DMS 273 (cell line): Measurements from ENCODE around the gene C1QA.
"Not testable (repeated sequence)": the region's sequence is repeated elsewhere in the genome, so short reads cannot be mapped to it uniquely, and the experiment has no call there.

Experiments
- DNase-seq: peaks from one replicate; lab custom pipeline; 2025; ENCODE audit not compliant: unreplicated experiment; lab: John Stamatoyannopoulos, UW

C1QA gene

GRCh38 chr1:22639286-22639685, 2.9 kb downstream of the C1QA start:
- peak; percentile 74 for DNase-seq

GRCh38 chr1:22641247-22641646, 4.8 kb downstream of the C1QA start:
- DNase-seq, result no peak

GRCh38 chr1:22641906-22642636, 5.6 kb downstream of the C1QA start:
- DNase-seq, result peak; percentile 89

- DNase-seq, result no peak
Observed at GRCh38 chr1:22643381-22643780, 7.0 kb downstream of the C1QA start, which contains the start of gene C1QC. C1QC (plus strand) TSS chr1:22643633; CDS start chr1:22644024, 391 bp downstream.

GRCh38 chr1:22643928-22644327, 7.5 kb downstream of the C1QA start:
- DNase-seq, result no peak

- no peak for DNase-seq
Observed at GRCh38 chr1:22645931-22646330, 9.5 kb downstream of the C1QA start.

- no peak for DNase-seq
Observed at GRCh38 chr1:22646384-22646783, 10.0 kb downstream of the C1QA start.

GRCh38 chr1:22650089-22650693, 13.8 kb downstream of the C1QA start:
- DNase-seq, result no peak

GRCh38 chr1:22651941-22652856, 15.8 kb downstream of the C1QA start:
- DNase-seq, result no peak

- no peak for DNase-seq
Observed at GRCh38 chr1:22652881-22653316, 16.5 kb downstream of the C1QA start, which contains the start of gene C1QB. C1QB (plus strand) TSS chr1:22653236; CDS start chr1:22659463, 6,227 bp downstream.

- peak; percentile 18 for DNase-seq
Observed at GRCh38 chr1:22654692-22655091, 18.3 kb downstream of the C1QA start.

- peak; percentile 25 for DNase-seq
Observed at GRCh38 chr1:22658385-22659163, 22.1 kb downstream of the C1QA start.

GRCh38 chr1:22660716-22661241, 24.4 kb downstream of the C1QA start:
- no peak for DNase-seq

GRCh38 chr1:22661880-22662279, 25.5 kb downstream of the C1QA start:
- DNase-seq, result no peak

GRCh38 chr1:22662318-22662717, 25.9 kb downstream of the C1QA start:
- DNase-seq, result peak; percentile 69

GRCh38 chr1:22662986-22663408, 26.6 kb downstream of the C1QA start:
- no peak for DNase-seq

GRCh38 chr1:22665752-22666151, 29.3 kb downstream of the C1QA start:
- DNase-seq, result peak; percentile 75

- no peak for DNase-seq
Observed at GRCh38 chr1:22666412-22666811, 30.0 kb downstream of the C1QA start.

GRCh38 chr1:22668840-22669239, 32.4 kb downstream of the C1QA start:
- not testable (repeated sequence) for DNase-seq

- peak; percentile 24 for DNase-seq
Observed at GRCh38 chr1:22670352-22670975, 34.0 kb downstream of the C1QA start.
